GM21360 (cell line): ENCODE data around the gene ZBTB7A.

Experiments
- ATAC-seq: cut with Tn5 transposase; IDR thresholded peaks from one replicate; pipeline ENCODE4 v1.9.1; 2021; ENCODE audit warnings: mild to moderate bottlenecking, moderate library complexity; ENCODE audit not compliant: unreplicated experiment

ZBTB7A gene

GRCh38 chr19:4066682-4067395 lies at the start of gene ZBTB7A:
Gene ZBTB7A (minus strand): TSS chr19:4066899. CDS start chr19:4055232, 11,667 bp downstream.
- ATAC-seq: no peak

- ATAC-seq: no peak
Measured at GRCh38 chr19:4115818-4116385, 49.2 kb upstream of the ZBTB7A start.

GRCh38 chr19:4115050-4115817 lies 48.5 kb upstream of the ZBTB7A start:
- ATAC-seq: peak; percentile 56

- no peak for ATAC-seq
Measured at GRCh38 chr19:4114181-4114580, 47.5 kb upstream of the ZBTB7A start.

- ATAC-seq: no peak
Measured at GRCh38 chr19:4113398-4114088, 46.8 kb upstream of the ZBTB7A start.

DNA sequence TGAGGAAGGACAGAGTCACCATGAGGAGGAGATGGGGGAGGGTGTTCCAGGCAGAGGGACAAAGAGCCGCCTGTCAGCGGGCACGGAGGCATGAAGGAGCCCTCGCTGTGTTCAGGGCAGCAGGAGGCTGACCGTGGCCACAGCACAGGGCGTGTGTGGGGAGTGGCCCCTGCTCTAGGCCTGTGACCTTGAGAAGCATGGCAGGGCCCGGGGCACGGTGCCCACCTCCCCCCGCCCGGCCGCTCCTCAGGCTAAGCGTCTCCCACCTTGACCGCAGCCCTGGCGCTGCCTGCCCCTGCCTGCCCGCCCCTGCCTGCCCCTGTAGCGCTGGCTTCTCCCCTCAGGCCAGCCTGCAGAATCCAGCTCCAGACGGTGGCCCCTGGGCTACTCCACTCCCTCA lies 45.7 kb upstream of the ZBTB7A start:
- no peak for ATAC-seq

- no peak for ATAC-seq
Measured at GRCh38 chr19:4109626-4109945, 42.9 kb upstream of the ZBTB7A start.

DNA sequence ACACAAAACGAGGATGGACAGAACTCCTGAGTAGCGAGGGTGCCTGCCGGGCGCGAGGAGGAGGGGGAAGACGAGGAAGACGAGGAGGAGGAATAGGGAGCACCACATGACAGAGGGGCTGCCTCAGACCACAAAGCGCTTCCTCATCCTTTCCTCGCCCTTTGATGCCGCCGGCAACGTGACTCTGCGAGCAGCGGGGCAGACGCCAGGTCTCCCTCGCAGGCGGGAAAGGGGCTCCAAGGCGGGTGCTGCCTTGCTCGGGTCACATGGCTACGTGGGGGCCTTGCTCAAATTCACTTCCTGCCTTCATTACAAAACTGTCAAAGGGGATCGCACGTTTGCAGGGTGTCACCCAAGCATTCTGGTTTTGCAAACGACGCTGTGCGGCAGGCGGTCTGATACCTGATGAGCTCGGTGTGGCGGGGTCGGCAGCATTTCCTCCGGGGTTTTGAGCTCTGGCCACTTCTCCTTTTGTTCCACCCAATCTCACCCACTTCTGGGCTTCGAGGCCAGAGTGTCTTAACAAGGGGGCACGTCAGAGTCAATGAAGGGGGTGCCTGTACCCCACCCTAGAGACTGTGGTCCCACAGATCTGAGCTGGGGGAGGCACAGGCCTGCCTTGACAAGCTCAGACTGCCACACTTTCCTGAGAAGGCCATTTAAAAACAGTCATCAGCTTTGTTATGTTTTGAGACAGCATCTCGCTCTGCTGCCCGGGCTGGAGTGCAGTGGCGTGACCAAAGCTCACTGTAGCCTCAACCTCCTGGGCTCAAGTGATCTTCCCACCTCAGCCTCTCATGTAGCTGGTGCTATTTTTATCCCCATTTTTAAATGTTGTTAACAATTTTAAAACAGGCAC lies 42.3 kb upstream of the ZBTB7A start:
- peak; percentile 52 for ATAC-seq

DNA sequence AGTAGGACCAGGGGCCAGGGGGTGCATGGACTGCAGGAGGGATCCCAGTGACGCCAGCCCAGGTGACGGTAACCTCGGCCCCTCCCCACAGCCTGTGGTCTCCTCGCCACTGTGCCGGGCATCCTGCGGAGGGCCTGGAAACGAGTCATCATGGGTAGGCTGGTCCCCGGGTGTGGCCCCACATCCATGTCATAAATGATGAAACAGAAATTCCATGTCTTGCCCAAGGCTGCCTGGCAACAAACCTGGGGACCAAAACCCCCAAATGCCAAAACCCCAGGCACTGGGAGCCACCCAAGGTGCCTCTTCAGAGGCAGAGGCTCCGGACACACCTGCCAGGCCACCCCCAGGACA lies 36.4 kb upstream of the ZBTB7A start:
- ATAC-seq: no peak

GRCh38 chr19:4102339-4103079 lies 35.8 kb upstream of the ZBTB7A start:
- no peak for ATAC-seq

DNA sequence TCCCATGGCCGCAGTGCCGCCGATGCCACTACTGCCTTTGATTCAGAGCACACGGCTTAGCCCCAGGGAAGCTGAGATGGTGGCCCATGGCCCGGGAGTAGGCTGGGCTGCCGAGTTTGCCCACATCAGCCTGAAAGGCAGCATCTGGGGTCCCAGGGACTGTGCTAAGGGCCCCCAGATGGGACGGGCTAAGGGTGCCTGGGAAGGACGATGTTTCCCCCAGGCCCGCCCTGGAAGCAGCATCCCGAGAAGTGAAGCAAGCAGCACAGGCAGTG lies 34.7 kb upstream of the ZBTB7A start:
- no peak for ATAC-seq

DNA sequence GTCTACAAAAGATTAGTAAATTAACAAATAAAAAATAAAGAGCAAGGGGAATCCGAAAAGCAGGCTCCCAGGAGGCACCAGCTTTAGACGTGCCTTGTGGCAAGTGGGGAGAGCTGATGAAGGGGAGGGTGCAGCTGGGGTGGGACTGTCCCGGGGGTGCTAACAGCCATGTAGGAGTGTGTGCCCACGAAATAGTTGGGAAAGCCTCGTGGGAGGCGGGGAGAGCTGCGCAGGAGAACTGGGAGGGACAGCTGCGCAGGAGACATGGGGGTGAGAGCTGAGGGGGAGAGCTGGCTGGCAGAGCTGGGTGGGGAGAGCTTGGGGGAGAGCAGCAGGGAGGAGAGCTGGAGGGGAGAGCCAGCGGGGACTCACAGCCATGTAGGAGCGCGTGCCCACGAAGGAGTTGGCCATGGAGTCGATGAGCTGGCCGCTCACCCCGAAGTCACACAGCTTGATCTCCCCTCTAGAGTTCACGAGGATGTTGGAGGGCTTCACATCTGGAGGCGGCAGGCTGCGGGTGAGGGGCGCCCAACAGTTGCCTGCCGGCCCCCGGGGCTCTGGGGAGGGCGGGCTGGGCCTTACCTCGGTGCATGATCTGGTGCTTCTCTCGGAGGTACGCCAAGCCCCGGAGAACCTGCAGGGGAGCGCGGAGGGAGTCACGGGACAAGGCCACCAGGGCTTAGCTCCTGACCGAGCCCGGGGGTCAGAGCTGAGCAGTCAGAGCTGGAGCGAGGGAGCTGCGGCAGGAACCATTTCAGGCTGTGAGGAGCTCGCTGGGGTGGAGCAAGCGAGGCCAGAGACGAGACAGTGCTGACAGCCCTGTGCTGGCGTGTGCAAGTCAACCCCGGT lies 34.2 kb upstream of the ZBTB7A start:
- no peak for ATAC-seq

DNA sequence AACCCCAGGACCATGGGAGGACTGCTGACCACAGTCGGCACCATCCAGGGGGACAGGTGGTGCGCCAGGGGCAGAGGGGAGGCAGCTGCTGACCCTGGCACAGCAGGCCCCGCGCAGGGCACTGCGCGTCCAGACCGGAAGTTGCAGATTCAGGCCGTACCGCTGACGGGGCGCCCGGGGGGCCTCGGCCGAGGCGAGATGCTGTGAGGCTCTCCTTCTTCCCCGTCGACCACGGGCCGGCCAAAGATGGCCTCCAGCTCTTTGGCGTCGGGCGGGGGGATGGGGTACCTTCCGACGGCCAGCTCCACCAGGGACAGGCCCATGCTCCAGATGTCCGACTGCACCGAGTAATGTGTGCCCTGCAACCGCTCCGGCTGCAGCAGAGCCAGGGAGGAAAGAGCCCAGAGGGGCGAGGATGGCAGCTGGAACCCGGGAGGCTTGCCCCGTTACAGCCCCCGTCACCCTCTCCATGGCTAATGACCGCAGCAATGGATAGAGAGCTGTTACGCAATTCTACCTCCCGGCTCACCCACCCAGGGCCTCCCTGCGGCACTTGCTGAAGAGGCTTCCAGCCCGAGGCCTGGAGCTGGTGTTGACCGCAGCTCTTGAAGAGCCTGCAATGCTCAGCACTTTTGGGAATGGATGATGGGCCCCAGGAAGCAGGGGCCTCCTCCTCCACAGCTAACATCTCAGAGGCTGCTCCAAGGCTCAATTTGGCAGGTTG lies 32.5 kb upstream of the ZBTB7A start:
- ATAC-seq: no peak

DNA sequence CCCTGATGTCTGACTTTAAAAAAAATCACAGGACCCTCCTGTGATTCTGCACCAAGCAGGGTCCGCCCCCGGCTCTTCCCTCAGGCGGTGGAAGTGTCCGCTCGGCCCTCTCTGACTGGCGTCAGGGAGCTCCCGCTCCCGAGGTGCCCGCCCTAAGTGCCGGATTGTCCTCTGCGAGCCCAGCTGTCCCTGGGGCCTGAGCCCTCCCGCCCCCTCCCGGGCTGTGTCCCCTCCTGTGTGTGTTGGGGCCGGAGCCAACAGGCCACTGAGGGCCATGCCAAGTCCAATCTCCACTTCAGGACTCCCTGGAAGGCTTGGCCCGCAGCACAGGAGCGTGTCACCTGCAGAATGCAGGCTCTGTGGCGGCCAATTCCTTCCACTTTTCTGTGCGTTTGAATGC lies 31.8 kb upstream of the ZBTB7A start:
- no peak for ATAC-seq

- no peak for ATAC-seq
Measured at GRCh38 chr19:4097501-4097900, 30.8 kb upstream of the ZBTB7A start.

- ATAC-seq: no peak
Measured at GRCh38 chr19:4096049-4096892, 29.6 kb upstream of the ZBTB7A start.

DNA sequence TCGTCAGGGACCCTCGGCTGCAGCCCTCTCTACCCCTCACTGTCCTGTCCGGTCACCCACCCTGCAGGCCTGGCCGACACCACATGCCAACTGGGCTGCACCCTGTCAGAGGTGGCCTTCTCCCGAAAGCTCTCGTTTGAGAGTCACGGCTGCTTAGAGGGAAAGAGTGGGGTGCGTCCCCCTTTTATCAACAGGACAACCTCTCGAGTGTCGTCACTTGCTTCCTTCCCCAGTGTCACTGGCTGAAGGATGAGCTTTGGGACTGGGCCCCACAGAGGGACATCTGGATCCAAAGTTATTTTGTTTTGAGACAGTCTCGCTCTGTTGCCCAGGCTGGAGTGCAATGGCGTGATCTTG lies 28.8 kb upstream of the ZBTB7A start:
- ATAC-seq: no peak
